Mesendoderm (in vitro differentiated cells): ENCODE measurements around the gene DDIAS.
A peak's percentile ranks its signal among the peaks of the same experiment; 100 is the strongest.
"Not testable (repeated sequence)": the region's sequence is repeated elsewhere in the genome, so short reads cannot be mapped to it uniquely, and the experiment has no call there.

Source experiments
- DNase-seq: peaks from one replicate; pipeline ENCODE4 v3.0.0; 2013
- H2AK5ac ChIP-seq: 2 replicates; pipeline ENCODE4 v1.6.1; 2013; ENCODE audit warnings: low read length, inconsistent platforms
- H2BK120ac ChIP-seq: 2 replicates; pipeline ENCODE4 v1.6.1; 2013; ENCODE audit warnings: low read depth, mild to moderate bottlenecking, low read length, moderate library complexity, mixed read lengths
- H2BK15ac ChIP-seq: replicated peaks from 2 replicates; pipeline ENCODE4 v1.6.1; 2013; ENCODE audit warnings: low read depth, mild to moderate bottlenecking, moderate library complexity
- H2BK5ac ChIP-seq: 2 replicates; pipeline ENCODE4 v1.6.1; 2013; ENCODE audit warnings: low read length, inconsistent platforms
- H3K18ac ChIP-seq: 2 replicates; pipeline ENCODE4 v1.6.1; 2013; ENCODE audit warnings: mild to moderate bottlenecking, low read length, mixed read lengths
- H3K23ac ChIP-seq: one replicate; pipeline ENCODE4 v1.6.1; 2013; ENCODE audit warnings: low read length
- H3K27ac ChIP-seq: 2 replicates; pipeline ENCODE4 v1.5.1; 2013; ENCODE audit warnings: low read depth, mild to moderate bottlenecking, inconsistent platforms, low read length, moderate library complexity
- H3K27me3 ChIP-seq: 2 replicates; pipeline ENCODE4 v1.6.1; 2013; ENCODE audit warnings: low read length, control low read depth, mild to moderate bottlenecking, inconsistent platforms; ENCODE audit not compliant: insufficient read depth, poor library complexity
- H3K36me3 ChIP-seq: 2 replicates; pipeline ENCODE4 v1.6.1; 2013; ENCODE audit warnings: low read length, inconsistent platforms; ENCODE audit not compliant: control insufficient read depth, insufficient read depth
- H3K4ac ChIP-seq: one replicate; pipeline ENCODE4 v1.6.1; 2013; ENCODE audit warnings: low read depth, mild to moderate bottlenecking, low read length, moderate library complexity
- H3K4me1 ChIP-seq: 2 replicates; pipeline ENCODE4 v1.6.1; 2013; ENCODE audit warnings: low read depth, low read length, inconsistent platforms; ENCODE audit not compliant: control insufficient read depth
- H3K4me2 ChIP-seq: 2 replicates; pipeline ENCODE4 v1.6.1; 2013; ENCODE audit warnings: low read length
- H3K4me3 ChIP-seq: 2 replicates; pipeline ENCODE4 v1.5.1; 2013; ENCODE audit warnings: mild to moderate bottlenecking, low read length
- H3K56ac ChIP-seq: one replicate; pipeline ENCODE4 v1.6.1; 2013; ENCODE audit warnings: low read length
- H3K79me1 ChIP-seq: 2 replicates; pipeline ENCODE4 v1.6.1; 2013; ENCODE audit warnings: low read length, inconsistent platforms
- H3K79me2 ChIP-seq: 2 replicates; pipeline ENCODE4 v1.6.1; 2013; ENCODE audit warnings: mild to moderate bottlenecking, low read length; ENCODE audit not compliant: control insufficient read depth, insufficient read depth
- H3K9ac ChIP-seq: 2 replicates; pipeline ENCODE4 v1.6.1; 2013; ENCODE audit warnings: low read length, inconsistent platforms
- H4K5ac ChIP-seq: one replicate; pipeline ENCODE4 v1.6.1; 2013; ENCODE audit warnings: low read length
- H4K8ac ChIP-seq: one replicate; pipeline ENCODE4 v1.6.1; 2013; ENCODE audit warnings: low read depth, mild to moderate bottlenecking, control low read depth, low read length, moderate library complexity
- WGBS: extraction: QIAGEN DNeasy Blood & Tissue Kit; methylation state at CpG from one replicate; pipeline ENCODE4 v1.1.7; 2013; ENCODE audit warnings: low lambda C conversion rate, missing lambda C conversion rate; ENCODE audit not compliant: insufficient coverage; ENCODE audit errors: extremely low coverage; 5-methylcytosine and 5-hydroxymethylcytosine counted together

Gene DDIAS

DNA sequence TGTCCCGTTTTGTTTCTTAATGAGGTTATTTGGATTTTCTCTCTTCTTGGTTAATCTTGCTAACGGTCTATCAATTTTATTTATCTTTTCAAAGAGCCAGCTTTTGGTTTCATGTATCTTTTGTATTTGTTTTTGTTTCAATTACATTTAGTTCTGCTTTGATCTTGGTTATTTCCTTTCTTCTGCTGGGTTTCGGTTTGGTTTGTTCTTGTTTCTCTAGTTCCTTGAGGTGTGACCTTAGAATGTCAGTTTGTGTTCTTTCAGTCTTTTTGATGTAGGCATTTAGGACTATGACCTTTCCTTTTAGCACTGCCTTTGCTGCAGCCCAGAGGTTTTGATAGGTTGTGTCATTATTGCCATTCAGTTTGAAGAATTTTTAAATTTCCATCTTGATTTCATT is 18.7 kb downstream of the DDIAS start:
- H2AK5ac ChIP-seq, H2BK15ac ChIP-seq, H3K27me3 ChIP-seq, H3K56ac ChIP-seq, H3K79me1 ChIP-seq, H3K79me2 ChIP-seq, H4K8ac ChIP-seq, H2BK5ac ChIP-seq, H3K4me3 ChIP-seq, H3K23ac ChIP-seq, H3K4me1 ChIP-seq, H3K27ac ChIP-seq, H2BK120ac ChIP-seq, DNase-seq, H3K18ac ChIP-seq, H3K4ac ChIP-seq, H3K9ac ChIP-seq, H3K36me3 ChIP-seq, H3K4me2 ChIP-seq, H4K5ac ChIP-seq: not testable (repeated sequence)
- WGBS: no CpG with 5 or more reads among the region's 3 CpGs

- H3K4ac ChIP-seq, H2BK5ac ChIP-seq, H3K23ac ChIP-seq, H3K18ac ChIP-seq, H2BK120ac ChIP-seq, H4K8ac ChIP-seq, H3K79me1 ChIP-seq, H2AK5ac ChIP-seq, H3K36me3 ChIP-seq, H3K56ac ChIP-seq, H3K4me1 ChIP-seq, H4K5ac ChIP-seq, H3K4me3 ChIP-seq, H2BK15ac ChIP-seq, H3K79me2 ChIP-seq, H3K4me2 ChIP-seq, H3K27me3 ChIP-seq, DNase-seq, H3K9ac ChIP-seq, H3K27ac ChIP-seq: not testable (repeated sequence)
- no CpG with 5 or more reads among the region's 8 CpGs for WGBS
Measured at GRCh38 chr11:82922396-82923173, 21.0 kb downstream of the DDIAS start.

DNA sequence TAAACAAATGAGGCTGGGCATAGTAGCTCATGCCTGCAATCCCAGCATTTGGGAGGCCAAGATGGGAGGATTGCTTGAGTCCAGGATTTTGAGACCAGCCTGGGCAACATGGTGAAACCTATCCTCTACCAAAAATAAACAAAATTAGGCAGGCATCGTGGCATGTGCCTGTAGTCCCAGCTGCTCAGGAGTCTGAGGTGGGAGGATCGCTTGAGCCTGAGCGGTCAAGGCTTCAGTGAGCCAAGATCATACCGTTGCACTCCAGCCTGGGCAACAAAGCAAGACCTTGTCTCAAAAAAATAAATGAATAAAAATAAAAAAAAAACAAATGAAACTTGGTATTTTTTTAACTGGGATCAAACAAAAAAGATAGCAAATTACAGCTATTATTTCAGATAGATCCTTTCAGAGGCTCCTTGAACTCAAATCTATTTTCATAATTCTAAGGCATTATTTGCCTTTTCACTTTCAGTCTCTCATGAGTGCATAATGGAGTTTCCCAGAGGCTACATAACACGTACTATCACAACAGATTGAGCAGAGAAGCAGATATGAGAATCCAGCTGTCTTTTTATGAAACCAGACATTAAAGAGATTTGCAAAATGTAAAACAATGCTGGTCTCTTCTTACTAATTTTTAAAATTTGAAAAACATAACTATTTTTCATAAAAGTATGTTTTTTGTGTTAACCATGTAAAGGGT is 23.1 kb downstream of the DDIAS start:
- no peaks in the 10 kb centered on the region for H3K36me3 ChIP-seq
- no peak overlapping the region for H3K9ac ChIP-seq
- no peak overlapping the region for H4K8ac ChIP-seq
- H3K56ac ChIP-seq: no peak overlapping the region
- DNase-seq: no peak
- H3K4me1 ChIP-seq: no peaks in the 10 kb centered on the region
- no peaks in the 10 kb centered on the region for H3K27me3 ChIP-seq
- no peak overlapping the region for H4K5ac ChIP-seq
- no peak overlapping the region for H2BK120ac ChIP-seq
- no peak overlapping the region for H2AK5ac ChIP-seq
- no peaks in the 10 kb centered on the region for H3K79me1 ChIP-seq
- H3K4me3 ChIP-seq: no peak overlapping the region
- H3K4ac ChIP-seq: no peak overlapping the region
- no peak overlapping the region for H2BK5ac ChIP-seq
- no peak overlapping the region for H3K23ac ChIP-seq
- no CpG with 5 or more reads among the region's 5 CpGs for WGBS
- no peak overlapping the region for H3K18ac ChIP-seq
- no peak overlapping the region for H3K27ac ChIP-seq
- H3K79me2 ChIP-seq: no peaks in the 10 kb centered on the region
- no peak overlapping the region for H3K4me2 ChIP-seq
- H2BK15ac ChIP-seq: no peak overlapping the region

DNA sequence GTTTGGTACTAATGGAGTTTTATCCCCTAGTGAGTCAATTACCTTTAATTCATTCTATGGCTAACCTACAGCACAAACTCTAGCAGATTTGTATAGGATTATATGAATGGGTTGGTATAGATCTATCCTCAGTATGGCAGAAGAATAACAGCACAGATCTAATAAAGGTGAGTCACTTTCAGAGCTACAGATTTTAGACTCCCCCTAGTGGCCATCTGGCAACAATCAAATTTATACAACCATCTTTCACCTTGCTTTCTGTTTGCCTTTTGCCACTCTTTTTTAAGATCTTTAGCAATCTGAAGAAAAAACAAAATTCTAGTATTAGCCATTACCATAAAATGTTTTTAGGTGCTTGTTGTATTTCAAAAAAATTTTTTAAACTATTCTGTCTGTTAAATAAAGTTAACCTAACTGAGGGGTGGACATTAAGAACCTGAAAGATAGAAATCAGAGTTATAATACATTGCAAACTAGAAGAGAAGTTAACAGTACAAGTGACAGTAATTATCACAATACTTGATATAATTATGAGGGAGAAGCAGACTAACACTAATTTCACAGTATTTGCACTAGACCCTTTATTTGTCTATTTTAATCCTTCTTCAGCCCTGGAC is 25.8 kb downstream of the DDIAS start:
- Histone ChIP-seq H3K36me3 (no peaks in the 10 kb centered on the region), H2AK5ac (no peak overlapping the region), H3K4me2 (no peak overlapping the region), H3K79me2 (no peaks in the 10 kb centered on the region), H3K4me1 (no peaks in the 10 kb centered on the region), H3K27me3 (no peaks in the 10 kb centered on the region), H3K23ac (no peak overlapping the region), H4K5ac (no peak overlapping the region), H3K27ac (no peak overlapping the region), H2BK120ac (no peak overlapping the region), H3K4ac (no peak overlapping the region), H3K79me1 (no peaks in the 10 kb centered on the region), H3K9ac (no peak overlapping the region), H4K8ac (no peak overlapping the region), H3K4me3 (no peak overlapping the region), H2BK15ac (no peak overlapping the region), H3K56ac (no peak overlapping the region), H2BK5ac (no peak overlapping the region), H3K18ac (no peak overlapping the region)
- DNase-seq: peak; percentile 54

- H3K4me1 ChIP-seq: no peaks in the 10 kb centered on the region
- H3K27me3 ChIP-seq: no peaks in the 10 kb centered on the region
- H2BK120ac ChIP-seq: no peak overlapping the region
- H2BK5ac ChIP-seq: no peak overlapping the region
- no peak overlapping the region for H3K27ac ChIP-seq
- H3K23ac ChIP-seq: no peak overlapping the region
- no peak overlapping the region for H3K4ac ChIP-seq
- no peak overlapping the region for H4K8ac ChIP-seq
- H3K79me2 ChIP-seq: no peaks in the 10 kb centered on the region
- H2BK15ac ChIP-seq: no peak overlapping the region
- H3K4me3 ChIP-seq: no peak overlapping the region
- no peak overlapping the region for H3K4me2 ChIP-seq
- no peak overlapping the region for H3K56ac ChIP-seq
- no peak overlapping the region for H3K18ac ChIP-seq
- no peaks in the 10 kb centered on the region for H3K79me1 ChIP-seq
- no peak for DNase-seq
- H2AK5ac ChIP-seq: no peak overlapping the region
- no CpG with 5 or more reads among the region's 10 CpGs for WGBS
- H3K9ac ChIP-seq: no peak overlapping the region
- H4K5ac ChIP-seq: no peak overlapping the region
- H3K36me3 ChIP-seq: no peaks in the 10 kb centered on the region
Measured at GRCh38 chr11:82929121-82929520, 27.6 kb downstream of the DDIAS start.
